HG03159 (cell line): ENCODE results near the gene TGFBR2.
"Not testable (repeated sequence)": the region's sequence is repeated elsewhere in the genome, so short reads cannot be mapped to it uniquely, and the experiment has no call there.

Experiments used
- ATAC-seq: cut with Tn5 transposase; IDR thresholded peaks from one replicate; pipeline ENCODE4 v1.9.1; 2021; ENCODE audit warnings: mild to moderate bottlenecking, moderate library complexity; ENCODE audit not compliant: unreplicated experiment

Gene TGFBR2

GRCh38 chr3:30617653-30618052, 11.3 kb downstream of the TGFBR2 start:
- no peak for ATAC-seq

- no peak for ATAC-seq
These were observed 12.1 kb downstream of the TGFBR2 start for GRCh38 chr3:30618526-30618925.

DNA sequence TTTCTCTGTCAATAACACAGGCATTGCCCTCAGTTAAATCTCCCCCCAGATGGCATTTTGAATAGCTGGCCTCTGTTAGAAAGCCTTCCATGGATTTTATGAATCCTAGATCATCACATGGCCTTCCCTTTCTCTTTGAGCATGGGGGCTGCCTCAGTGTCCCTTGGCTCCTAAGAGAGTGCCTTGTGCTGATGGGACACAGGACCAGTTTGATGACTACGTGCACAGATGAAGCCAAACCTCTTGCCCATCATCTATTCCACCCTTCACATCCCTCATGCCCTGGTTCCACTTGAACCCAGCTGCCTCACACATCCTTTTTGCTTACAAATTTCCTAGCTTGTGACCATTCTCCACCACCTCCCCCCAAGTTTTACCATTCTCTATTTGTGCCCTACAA, 12.9 kb downstream of the TGFBR2 start:
- ATAC-seq = no peak

GRCh38 chr3:30620402-30621360, 14.3 kb downstream of the TGFBR2 start:
- ATAC-seq = no peak

DNA sequence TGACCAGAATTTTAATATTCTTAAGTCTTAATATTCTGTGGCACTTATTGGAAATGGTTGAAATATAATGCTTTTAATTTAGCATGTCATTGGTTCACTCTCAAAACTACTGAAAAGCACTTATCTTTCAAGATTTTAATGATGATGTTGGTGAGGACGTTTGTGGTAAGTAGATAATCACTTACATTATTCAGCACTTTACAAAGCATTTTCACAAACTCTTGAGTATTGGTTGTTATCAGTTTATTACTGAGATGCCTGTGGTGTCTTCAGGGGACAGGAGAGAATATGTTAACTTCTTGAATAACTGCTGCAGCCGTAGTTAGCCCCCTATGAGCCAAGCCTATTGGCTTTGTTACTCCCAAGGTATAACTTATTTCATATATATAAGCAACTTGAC, 15.2 kb downstream of the TGFBR2 start:
- ATAC-seq = no peak

DNA sequence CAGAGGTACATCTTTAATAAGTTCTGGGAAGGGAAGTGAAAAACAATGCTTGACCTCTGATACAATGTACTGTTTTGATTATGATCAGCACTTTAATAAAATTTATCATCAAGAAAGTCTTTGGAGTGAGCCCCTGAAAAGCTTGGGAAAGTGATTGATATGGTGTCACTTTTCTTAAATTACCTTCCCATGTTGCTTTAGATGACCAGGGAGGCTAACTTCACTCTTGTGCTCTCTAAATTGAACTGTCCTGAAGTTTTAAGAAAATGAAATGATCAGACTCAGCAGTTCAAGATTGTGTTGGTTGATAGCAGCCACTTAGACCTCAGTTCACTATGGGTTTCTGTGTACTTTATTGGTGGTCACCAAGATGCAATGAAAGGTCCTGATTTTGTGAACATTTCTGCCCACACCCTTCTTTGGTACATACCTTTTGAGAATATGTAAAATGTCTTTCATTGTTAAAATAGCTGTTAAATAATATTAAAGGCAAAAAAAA, 15.7 kb downstream of the TGFBR2 start:
- ATAC-seq = no peak

GRCh38 chr3:30622790-30623189, 16.4 kb downstream of the TGFBR2 start:
- no peak for ATAC-seq

- no peak for ATAC-seq
These were observed 16.9 kb downstream of the TGFBR2 start for GRCh38 chr3:30623351-30623750.

DNA sequence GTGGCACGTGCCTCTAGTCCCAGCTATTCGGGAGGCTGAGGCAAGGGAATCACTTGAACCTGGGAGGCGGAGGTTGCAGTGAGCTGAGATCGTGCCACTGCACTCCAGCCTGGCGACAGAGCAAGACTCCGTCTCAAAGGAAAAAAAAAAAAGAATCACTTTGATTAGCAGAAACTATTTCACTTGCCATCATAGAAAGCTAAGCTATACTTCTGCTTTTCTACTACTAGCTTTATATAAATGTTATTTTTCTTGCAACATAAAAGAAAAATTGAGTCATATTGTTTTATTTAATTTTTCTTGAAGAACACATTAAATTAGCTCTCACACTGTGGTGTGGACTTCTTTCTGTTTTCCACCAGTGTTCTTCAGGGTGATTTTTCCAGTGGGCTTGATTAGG, 18.1 kb downstream of the TGFBR2 start:
- ATAC-seq = not testable (repeated sequence)

DNA sequence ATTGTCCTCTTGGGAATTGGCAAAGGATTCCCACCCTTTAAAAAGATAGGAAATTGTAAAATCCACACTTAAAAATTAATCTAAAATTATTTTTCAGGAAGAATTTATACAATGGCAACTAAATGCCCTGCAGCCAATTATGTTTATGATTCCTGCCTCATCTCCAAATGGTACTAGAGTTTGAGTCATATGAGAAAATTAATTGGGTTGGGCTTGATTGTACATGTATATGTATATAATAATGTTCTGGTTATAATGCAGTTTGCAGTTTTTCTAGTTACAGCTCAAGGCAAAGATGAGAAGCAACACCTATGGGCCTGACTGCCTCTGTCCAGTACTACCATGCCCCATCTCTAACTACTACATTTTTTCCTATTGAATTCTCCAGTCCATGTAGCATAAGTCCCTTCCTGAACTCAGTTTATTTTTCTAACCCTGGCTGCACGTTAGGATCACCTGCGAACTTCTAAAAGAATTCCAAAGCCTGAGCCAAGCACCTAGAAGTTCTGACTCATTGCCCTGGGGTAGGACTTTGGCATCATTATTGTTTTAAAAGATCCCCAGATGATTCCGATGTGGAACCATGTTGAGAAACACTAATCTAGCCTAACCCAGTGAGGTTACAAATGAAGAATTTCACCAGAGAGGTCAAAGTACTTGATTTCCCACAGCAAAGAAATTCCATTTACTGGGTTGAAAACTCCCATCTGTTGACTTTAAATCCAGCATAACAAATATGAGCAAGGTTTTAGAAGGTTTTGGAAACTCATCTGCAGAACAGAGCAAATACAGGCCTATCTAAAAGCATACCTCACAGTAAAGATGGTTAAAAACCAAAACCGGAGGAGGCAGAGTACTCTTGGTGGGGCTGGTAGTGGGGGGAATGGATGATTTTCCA, 19.4 kb downstream of the TGFBR2 start:
- ATAC-seq = no peak

GRCh38 chr3:30626443-30627180, 20.2 kb downstream of the TGFBR2 start:
- no peak for ATAC-seq

DNA sequence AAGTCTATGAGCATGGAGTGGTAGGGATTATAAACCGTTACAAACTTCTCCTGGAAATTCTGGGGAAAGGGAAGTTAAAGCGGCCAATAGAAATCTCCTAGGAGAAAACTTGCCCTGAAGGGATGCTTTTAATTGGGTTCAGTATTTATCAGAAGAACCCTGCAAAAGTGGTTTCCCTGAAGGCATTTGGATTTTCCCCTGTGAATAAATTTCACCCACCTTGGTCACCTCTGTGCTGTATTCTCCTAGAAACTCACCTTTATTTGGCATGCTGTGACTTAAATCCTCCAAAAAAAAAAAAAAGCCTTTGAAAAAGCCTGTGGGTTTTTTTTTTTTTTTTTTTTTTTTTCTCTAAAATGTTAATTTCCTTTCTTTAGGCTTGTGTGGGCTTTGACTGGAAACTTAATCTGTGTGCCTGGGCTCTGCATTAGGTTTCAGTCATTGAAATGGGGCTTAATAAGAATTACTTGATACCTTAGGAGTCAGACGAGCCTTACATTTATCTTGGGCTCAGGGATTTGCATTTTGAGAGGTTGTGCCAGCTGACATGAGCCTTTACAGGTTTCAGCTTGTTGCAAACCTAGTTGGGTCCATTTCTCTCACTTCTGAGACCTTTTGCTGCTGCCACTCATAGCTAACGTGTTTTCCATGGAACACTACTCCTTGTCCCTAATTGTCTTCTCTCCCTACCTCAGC, 22.0 kb downstream of the TGFBR2 start:
- ATAC-seq = no peak

DNA sequence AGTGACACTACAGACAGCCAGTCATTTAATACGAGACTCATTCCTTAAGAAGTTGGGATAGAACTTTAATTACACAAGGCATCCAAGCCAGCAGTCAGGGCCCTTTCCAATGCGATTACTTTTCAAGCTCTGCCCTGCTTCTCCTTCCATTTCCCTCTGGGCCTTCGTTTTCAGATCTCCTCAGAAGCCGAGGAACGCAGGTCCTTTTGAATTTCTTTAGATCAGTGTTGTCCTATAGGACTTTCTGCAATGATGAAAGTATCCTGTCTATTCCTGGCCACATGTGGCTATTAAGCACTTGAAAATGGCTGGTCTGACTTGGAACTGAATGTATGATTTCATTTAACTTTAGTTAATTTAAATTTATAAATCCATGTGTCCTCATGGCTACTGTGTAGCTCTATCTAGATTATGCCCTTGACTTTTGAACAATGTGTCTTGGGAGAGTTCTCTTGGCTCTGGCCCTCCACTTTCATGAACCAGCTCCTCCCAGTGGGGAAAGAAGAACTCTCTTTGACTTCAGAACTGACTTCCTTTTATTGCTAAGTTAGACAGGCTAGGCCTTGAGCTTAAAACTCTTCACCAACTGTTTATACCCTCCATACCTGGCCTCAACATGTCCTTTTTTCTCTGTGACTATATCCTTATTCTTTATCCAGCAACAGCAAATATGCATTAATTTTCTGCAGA, 22.6 kb downstream of the TGFBR2 start:
- peak; percentile 38 for ATAC-seq

DNA sequence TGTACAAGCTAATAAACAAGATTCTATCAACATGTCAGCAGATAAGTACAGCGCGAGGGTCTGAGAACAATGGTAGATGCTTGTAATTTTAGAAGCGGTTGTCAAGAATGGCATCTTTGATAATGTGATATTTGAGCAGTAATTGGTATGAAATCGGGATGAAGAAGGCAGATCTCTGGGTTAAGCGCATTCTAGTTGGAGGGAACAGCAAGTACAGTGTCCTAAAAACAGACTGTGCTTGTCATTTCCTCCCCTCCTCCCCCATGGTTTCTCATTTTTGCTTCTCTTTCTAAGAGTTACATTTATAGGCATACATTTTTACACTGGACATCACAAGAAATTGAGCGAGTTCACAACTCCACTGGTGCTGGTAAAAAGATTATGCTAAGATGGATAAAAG, 23.3 kb downstream of the TGFBR2 start:
- ATAC-seq = no peak

DNA sequence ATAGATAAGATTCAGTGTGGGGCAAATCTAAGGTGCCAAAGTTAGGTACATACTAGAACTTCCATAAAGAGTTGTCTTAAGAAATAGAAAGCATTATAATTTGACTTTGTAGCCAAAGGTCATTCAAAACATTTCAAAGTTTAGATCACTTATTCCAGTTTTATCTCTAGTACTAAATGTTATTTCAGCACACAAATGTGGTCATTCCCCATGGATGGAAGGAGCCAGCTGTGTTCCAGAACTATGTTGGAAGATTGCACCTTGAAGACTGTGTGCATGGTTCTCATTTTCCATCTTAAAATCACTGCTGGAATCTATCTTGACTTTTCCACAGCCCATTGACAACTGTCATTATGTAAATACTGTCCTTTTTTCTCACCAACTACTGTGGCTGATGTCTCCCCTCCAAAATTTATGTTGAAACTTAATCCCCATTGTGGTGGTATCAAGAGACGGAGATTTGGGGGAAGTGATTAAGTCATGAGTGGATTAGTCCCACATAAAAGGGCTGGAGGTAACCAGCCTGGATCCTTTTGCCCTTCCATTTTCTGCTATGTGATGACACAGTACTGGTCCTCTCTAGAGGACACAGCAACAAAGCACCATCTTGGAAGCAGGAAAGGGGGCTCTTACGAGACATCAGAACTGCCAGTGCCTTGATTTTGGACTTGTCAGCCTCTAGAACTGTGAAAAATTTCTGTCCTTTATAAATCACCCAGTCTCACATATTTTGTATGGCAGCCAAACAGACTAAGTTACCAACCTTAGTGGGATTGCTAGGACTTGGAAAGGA, 24.0 kb downstream of the TGFBR2 start:
- no peak for ATAC-seq

DNA sequence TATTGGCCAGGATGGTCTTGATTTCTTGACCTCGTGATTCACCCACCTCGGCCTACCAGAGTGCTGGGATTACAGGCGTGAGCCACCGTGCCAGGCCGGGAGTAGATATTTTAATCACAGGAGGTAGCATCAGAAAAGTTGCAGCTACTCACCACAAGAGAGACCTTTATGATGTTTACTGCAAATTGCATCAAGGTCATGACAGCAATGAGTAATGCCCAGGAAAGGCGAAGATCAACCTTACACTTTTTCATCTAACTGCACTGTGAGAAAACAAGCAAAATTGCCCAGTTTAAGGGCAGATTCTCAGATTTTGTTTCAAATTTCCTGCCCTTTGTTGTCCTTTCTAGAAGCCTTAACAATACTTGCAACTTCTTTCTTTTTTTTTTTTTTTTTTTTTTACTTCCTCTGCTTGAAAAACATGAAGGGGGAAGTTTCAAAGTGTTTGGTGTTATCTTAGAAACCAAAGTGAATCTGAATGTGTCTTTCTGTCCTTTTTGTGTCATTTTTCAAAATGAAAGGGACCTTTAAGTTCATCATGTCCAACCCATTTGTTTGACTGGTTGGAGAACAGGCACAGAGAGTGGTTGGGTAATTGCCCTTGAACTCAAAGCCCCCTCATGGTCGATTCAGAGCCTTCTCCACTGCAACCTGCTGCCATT, 25.0 kb downstream of the TGFBR2 start:
- ATAC-seq = peak; percentile 44

- ATAC-seq = no peak
These were observed 25.7 kb downstream of the TGFBR2 start for GRCh38 chr3:30632065-30632464.

- no peak for ATAC-seq
These were observed 26.1 kb downstream of the TGFBR2 start for GRCh38 chr3:30632521-30632920.
